SKM-1 (cell line): ENCODE results near the gene MFNG.

ENCODE experiments used
- DNase-seq: peaks from one replicate; lab custom pipeline; 2025; ENCODE audit not compliant: unreplicated experiment; lab: John Stamatoyannopoulos, UW

The MFNG gene

DNA sequence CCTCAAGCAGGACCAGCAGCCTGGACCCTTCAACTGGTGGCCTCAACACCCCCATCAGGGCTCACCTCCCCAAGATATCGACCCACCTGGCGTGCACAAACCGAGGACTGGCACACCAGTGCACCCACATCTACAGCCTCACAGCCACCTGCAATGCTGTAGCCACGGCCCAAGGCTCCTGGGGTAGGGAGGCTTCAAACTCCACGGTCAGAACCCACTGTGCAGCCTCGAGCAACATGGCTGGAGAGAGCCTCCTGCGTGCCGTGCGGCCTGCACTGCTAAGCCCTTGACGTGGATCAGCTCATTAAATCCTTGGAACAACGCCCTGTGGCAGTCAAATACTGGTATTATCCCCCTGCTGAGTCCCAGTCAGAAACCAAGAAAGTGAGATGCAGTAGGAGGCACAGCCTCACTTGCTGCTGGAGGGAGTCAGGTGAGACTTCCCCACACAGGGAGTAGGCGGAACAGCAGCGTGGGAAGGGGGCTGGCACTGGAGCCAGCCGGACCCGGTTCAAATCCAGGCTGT, 28.4 kb upstream of the MFNG start:
- no peak for DNase-seq

DNA sequence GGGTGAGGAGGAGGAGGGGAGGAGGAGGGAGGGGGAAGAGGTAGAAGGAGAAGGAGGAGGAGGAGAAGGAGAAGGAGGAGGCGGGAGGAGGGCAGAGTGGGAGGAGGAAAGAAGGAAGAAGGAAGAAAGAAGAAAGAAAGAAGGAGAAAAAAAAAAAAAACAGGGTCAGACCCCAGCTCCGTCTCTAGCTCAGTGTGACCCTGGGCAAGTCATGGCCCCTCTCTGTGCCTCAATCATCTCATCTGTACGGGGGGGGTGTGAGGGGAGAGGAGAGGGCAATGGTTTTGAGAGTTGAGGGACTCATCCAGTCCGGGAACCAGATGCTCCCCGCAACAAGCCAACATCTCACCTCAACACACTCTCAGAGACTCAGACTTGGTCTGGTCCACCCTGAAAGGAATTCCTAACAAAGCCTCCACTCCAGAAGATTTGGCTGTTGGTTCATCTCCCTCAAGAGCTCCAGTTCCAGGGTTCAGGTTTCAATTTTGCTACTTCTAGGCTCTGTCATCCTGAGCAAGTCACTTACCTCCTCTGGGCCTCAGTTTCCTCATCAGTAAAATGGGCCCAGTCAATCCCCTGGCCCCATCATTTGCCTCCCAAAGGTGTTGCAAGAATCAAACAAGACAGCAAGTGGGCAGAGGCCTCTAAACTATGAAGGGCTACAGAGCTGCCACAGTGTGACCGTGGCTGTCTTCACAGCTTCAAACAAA, 25.4 kb upstream of the MFNG start:
- no peak for DNase-seq

DNA sequence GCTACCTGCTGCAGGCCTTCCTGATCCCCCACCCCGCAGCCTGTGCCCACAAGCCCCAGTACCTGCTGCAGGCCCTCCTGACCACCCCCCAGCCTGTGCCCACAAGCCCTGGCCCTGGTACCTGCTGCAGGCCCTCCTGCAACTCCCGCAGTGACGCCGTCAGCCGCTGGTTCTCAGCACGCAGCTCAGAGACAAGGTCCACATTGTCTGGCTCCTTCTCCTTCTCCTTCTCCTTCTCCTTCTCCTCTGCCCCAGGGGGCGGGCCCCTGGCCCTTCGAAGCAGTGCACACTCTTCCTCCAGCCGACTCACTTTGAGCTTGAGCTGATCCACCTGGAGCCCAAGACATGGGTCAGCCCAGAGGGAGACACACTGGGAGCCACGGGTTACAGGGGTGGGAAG, 23.9 kb upstream of the MFNG start:
- no peak for DNase-seq

DNA sequence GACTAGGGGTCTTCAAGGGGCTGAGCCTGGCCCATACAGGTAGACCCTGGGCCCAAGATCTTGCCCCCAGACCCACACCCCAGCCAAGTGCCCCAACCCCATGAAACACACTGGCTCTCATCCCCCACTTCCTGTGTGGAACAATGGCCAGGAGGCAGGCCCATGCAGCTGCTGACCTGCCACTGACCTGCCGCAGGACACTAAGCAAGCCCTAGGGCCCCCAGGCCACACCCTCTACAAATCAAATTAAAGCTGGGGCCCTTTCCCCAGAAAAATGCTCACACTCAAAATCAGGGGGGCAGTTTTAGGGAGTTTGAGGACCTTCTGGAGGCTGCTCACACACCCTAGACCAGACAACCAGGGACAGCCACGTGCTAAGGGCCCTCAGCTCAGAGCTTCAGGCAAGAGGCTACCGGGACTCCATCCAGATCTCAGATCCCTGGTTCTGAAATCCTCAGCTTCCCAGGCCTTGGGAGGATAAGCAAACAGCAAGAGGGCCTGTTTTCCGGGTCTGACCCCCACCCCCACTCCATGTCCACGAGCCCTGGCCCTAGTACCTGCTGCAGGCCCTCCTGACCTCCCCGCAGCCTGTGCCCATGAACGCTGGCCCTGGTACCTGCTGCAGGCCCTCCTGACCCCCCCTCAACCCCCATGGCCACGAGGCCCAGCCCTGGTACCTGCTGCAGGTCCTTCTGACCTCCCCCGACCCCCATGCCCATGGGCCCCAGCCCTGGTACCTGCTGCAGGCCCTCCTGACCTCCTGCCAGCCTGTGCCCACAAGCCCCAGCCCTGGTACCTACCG, 23.1 kb upstream of the MFNG start:
- no peak for DNase-seq

DNA sequence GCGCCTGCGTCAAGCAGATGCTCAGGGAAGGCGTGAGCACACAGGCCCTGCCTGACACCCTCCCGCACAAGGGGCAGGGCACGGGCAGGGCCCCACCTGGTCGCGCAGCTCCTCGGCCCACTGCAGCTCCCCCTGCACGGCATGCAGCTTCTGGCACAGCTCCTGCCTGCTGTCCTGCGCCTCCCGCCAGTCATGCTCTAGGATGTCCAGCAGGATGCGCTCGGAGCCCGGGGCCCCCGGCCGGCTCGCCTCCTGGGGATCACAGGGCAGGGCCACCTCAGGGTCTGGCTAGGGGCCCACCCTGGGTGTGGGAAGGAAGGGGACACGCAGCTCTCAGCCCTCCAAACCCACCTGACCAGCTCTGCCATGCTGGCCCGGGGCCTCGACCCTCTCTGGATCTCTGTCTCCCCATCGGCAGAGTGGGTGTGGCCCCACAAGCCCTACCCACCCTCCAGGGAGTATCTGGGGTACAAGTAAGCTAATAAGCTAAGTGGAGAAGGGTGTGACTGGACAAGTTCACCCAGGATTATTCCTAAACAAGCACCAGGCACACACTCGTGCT, 22.3 kb upstream of the MFNG start:
- no peak for DNase-seq

DNA sequence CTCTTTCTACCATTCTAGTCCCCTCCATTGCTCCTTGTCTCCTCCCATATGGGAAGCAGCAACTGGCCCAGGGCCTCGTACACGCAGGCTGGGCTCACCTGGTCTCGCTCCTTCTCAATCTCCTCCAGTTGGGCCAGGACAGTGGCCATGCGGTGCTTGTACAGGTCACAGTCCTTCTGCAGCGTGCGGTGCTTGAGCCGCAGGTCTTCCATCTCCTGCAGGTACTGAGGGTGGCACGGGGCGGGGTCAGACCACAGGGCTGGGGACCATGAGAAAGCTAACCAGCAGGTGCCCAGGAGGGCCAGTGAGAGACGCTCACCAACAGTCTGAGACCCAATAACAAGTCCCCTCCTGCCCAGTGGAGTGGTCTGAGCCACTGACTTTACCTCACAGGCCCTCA, 21.5 kb upstream of the MFNG start:
- no peak for DNase-seq

DNA sequence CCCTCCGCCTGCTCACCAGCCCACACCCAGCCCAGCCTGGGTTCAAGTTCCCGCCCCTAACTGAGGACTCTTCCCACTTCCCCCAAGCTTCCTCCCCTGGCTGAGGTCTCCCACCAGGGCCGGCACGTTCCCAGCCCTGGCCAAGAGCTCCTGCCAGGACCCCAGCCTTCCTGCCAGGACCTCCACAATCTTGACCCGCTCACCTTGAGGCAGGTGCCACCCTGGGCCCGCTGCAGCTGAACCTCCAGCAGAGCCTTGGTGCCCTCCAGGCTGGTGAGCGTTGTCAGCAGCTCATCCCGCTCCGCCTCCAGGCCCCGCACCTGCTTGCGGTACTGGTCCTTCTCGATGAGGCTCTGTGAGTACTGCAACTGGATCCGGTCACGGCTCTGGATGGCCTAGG, 19.8 kb upstream of the MFNG start:
- DNase-seq = no peak

DNA sequence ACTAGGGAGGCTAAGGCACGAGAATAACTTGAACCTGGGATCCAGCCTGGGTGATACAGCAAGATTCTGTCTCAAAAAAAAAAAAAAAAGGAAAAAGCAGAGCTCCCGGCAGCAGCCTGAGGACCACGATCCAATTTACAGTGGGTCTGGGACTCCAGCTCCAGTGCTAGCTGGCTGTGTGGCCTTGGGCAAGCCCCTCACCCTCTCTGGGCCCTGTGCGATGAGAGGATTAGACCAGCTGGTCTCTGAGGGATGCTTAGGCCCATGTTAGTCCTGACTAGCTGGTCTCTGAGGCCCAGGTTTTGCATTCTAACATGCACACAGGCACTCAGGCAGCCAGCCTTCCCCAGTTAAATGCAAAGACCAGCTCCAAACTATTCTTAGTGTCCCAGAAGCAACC, 19.4 kb upstream of the MFNG start:
- DNase-seq = no peak

DNA sequence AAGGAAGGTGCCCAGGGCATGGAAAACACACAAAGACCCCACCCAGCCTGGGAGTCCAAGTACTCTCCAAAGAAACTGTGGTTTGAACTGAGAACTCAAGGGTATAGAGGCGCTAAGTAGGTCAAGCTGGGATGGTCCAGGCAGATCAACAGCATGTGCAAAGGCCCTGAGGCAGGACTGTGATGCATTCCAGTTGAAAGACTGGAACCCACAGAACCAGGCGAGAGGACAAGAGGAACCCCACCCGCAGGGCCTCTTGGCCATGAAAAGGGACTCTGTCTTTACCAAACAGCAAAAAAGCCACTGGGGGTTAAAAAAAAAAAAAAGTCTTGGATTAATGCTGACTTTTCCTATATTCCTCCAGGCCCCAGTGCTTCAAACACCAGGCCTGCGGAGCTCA, 18.8 kb upstream of the MFNG start:
- no peak for DNase-seq

DNA sequence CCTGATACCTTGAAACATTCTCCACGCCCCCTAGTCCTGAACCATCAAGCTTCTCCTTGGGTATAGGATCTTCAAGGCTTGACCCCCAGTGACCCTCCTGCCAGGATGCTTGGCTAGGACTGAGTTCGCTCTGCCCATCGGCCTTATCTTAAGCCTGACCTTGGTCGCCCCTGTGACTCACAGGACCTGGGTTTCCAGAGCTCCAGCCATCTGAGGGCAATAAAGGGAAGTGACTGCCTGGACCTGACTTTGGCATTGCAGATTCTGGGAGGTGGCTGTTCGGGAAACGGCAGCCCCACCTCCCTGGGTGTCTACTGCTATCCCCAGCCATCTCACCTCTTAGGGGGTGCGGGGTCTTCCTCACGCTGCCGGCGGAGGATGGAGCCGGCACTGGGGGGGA, 17.7 kb upstream of the MFNG start:
- peak; percentile 21 for DNase-seq

DNA sequence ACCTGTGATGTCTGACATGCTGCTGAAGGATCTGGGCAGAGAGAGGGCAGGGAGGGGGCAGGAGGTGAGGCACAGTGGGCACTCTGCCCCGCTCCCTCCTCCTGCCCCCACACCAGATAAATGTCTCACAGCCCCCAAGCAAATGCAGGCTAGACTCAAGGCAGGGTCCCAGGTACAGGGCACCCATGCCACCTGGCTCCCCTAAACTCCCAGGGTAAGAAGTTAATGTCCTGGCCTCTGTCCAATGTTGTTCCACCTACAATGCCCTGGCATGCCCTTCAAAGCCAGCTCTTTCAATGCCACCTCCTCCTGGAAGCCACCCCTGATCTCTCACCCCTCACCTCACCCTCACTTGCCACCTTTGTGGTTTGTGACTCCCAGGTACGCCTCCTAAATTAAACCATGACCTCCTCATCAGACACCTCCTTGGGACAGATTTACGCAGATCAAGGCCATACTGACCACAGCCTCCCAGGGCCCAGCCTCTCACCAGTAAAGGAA, 17.0 kb upstream of the MFNG start:
- DNase-seq = no peak

DNA sequence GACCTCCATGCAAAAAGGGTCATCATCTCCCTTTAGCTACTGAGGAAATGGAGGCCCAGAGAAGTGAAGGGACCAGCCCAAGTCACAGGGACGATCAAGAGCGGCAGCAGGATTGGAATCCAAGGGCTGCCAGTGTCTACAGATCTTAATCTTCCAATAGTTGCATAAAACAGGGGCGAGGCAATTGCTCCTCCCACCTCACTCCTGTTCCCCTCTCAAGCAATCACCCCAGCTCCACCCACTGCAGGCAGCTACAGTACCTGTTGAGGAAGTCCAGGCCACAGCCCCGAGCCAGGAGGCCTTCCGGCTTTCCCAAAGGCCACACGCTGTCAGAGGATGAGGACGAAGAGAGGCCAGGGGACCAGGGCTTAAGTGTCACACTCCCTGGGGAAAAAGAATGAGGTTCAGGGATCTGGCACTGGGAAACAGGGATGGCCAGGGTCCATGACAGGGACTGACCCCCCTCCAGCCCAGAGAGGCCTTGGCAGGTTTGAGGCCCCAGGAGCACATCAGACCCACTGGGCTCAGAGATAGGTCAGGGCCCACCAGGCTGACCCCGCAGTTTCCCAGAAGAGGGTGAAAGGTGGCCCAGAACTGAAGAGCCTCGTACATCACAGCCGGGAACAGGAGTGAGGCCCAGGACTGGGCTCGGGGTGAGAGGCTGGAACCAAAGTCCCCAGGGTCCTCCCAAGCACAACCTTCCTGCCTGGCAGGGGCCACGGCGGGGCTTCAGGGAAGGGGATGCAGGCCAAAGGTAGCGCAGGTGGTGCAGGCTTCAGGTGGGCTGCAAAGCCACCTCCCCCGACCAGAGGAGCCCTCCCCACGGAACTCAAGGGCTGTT, 16.4 kb upstream of the MFNG start:
- no peak for DNase-seq

DNA sequence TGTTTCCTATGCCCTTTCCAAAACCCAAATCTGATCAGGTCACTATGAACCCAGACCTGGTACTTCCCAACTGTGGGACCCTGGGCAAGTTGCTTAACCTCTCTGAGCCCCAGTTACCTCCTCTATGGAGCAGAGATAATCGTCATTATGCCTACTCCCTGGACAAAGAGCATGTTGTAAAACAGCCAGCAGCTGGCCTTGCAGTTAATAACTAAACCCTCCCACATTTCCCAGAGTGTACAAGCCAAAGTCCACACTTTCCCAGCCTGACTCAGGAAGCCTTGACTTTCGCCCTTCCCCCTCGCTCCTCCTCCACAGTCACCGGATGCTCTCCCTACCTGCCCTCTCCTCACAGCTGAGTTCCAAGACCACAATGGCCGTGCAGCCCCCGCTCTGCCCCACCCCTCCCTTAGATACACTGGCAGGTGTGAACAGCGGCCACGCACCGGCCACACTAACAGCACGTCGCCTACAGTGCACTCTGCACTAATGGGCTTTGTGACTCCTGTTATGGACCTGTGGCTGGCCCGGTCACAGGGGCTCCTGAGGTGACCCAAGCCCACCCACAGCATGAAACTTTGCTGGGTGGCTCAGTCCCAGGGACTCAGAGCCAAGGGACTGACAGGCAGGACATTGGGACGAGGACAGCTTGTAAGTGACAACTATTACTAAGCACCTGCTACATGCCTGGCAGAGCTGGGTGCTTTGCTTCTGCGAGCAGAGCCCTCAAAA, 15.6 kb upstream of the MFNG start:
- DNase-seq = no peak

DNA sequence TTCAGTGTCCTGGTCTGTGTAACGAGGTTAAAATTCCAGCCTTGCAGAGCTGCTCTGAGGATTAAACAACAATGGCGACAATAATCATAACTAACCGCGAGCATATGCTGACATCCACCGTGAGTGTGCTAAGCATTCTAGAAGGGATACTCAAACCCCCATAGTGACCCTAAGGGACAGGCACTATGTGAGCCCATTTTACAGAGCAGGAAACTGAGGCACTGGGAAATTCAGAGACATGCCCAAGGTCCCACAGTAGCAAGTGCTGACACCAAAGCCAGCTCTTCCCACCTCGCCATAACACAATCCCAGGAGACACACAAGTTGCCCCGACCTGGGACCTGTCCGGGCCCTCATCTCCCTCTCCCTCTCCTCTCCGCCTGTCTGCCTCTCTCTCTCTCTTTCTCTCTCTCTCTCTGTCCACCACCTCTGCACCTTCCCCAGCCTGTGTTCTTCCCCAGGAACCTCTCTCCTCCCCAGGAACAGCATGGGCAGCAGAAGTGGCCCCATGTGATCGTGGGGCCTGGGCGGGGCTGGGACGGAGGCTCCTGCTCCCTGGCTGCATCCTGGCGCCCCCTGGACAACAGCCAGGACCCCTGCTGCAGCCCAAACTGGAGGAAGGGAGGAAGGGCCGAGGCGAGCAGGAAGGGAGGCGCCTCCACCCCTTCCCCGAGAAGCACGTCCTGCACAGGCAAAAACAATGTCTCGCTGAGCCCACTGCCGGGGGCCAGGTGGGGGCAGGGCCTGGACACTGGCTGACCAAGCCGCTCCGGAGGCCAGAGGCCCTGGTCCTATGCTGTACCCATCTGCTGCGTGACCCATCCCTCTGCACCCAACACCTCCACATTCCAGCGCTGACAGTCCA, 14.8 kb upstream of the MFNG start:
- DNase-seq = no peak

DNA sequence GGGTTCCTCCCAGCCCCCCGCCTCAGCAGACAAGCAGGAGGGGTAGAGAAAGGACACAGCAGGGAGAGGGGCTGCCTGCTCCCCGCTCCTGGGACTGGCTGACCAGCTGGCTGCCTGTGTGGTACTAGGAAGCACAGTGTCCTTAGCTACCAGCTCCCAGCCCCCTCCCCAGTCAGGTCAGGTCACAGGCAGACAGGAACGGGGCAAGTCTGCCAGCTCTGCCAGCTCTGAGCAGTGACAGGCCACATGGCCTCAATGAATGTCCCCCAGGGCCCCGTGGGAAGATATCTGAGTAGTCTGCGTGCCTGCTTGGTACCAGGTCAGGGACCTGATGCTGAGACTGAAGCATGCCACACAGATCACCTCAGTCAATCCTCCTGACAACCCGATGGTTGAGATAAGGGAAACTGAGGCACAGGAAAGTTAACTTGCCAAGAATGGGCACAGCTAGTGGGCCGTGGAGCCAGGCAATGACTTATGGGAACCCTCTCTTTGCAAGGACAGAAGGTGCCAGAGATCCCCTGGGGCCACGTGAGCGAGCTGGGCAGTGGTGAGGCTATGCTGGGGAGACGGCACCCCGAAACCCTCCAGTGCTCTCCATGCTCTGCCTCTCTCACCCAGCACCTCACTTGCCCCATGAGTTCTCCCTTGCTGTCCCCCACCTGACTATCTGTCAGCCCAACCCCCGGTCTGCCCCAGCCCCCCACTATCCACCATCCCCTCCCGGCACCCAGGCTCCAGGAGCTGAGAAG, 13.8 kb upstream of the MFNG start:
- no peak for DNase-seq

DNA sequence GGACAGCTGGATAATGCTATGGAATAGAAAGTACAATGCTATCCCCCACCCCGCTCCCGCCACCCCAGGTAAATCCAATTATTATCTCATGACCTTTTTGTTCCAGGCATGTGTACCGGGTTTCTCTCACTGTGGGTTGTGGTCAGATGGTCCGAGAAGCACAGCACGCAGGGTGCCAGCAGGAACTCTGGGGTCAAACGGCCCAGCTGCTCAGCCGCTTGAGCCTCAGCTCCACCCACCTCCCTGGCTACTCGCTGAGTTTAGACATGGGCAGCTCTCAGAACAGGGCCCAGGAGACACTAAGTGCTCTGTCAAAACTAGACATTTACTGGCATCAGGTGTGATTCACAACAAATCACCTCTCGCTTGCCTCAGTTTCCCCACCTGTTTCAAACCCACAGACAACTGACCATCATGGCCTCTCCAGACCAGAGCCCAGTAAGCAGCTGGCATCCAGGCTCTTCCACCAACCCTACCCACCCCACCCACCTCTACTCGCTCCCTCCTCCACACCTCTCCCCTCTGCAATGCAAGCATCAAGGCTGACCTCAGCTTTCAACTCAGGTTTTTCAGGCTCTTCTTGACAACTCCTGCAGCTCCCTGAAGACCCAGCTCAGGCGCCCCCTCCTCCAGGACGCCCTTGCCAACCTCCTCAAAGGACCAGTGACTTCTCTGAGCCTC, 13.0 kb upstream of the MFNG start:
- no peak for DNase-seq

DNA sequence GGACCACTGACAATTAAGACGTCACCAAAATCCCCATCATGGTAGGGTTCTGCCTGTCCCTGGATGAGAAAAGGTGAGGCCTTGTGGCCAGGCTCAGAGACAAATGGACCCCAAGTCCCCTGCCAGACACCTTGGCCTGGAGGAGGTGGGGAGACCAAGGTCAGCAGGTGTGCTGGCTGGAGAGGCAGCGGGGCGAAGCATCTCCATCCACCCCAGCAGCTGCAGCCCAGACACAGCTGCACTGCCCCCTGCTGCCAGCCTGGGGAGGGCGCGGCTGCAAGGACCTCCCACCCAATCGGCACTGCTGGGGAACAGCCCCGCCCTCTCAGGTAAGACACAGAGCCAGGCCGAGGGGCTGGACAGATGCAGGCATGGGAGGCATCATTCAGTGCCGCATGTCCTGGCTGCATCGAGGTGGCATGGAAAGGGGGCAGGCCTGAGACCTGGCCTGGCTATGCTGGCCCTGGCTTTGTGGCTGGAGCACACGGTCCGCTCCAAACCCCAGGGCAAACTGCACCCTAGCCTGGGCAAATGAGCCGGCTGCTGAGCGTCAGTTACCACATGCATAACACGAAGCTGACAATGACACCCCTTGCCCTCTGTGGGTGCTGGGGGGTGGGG, 12.2 kb upstream of the MFNG start:
- DNase-seq = no peak
